T-helper 2 cell (primary cell): ENCODE results near the gene PER3.
A peak's percentile ranks its signal among the peaks of the same experiment; 100 is the strongest.
"Not testable (repeated sequence)": the region's sequence is repeated elsewhere in the genome, so short reads cannot be mapped to it uniquely, and the experiment has no call there.

Experiments used
- DNase-seq, 5 experiments: peaks; one replicate each; pipeline versions ENCODE4 v3.0.0 to v3.0.0-alpha.2; 2012 to 2022

Gene PER3

DNA sequence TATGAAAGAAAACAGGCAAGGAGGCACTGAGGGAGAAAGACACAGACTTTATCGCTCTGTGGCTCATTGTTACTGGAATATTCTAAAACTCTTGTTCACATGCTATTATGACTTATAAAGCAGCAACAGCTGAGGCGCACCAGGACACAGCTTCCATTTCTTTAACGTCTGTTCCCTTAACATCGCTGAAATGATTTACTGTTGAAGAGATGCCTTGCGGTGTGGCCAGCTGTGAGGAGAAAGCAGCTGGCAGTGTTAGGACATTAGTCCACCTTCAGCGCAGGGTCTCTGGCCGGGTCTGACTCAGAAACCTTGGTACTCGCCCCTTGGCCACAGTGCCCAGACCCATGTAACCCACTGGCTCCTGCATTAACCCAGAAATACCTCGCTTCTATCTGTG, 3.1 kb upstream of the PER3 start:
- DNase-seq = no peak

DNA sequence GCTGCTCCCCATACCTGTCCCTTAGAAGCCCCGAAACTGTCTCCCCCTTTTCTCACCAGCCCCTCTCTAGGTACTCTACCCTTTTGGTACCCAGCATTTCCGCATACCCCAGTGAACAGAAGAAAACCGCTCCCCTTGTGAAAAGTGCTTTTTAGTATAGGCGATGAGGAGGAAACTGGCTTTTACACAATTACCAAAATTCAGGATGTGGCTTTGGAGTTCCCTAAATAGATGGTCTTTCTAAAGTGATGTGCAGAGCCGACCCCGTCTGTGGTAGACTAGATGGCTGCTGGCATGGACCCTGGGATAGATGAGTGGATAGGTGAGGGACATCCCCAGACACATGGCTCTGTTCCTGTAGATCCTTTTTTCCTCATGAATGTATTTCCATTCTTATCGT, 2.6 kb upstream of the PER3 start:
- DNase-seq = no peak

DNA sequence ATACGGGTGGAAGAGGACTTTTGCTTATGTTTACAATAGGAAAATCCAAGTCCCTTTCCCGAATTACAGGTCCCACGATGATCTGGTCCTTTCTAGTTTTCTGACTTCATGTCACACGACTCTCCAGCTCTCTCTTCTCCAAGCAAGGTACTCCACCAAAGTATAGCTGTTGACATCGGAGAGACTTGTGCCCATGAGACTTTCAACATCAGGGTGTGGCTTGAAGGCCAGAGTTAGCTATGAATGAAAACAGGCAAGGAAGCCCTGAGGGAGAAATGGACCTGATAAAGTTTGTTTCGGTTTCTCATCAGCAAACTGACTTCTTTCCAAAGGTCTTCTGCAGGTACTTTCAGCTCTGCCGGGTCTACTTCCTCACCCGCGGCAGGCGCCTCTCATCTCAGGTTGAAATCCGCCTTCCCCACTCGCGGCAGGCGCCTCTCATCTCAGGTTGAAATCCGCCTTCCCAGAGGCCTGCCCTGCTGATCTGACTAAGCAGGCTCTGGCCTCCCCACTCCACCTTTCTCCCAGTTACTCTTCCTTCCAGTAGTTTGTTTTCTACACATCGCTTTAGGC, 2.1 kb upstream of the PER3 start:
- DNase-seq = no peak

DNA sequence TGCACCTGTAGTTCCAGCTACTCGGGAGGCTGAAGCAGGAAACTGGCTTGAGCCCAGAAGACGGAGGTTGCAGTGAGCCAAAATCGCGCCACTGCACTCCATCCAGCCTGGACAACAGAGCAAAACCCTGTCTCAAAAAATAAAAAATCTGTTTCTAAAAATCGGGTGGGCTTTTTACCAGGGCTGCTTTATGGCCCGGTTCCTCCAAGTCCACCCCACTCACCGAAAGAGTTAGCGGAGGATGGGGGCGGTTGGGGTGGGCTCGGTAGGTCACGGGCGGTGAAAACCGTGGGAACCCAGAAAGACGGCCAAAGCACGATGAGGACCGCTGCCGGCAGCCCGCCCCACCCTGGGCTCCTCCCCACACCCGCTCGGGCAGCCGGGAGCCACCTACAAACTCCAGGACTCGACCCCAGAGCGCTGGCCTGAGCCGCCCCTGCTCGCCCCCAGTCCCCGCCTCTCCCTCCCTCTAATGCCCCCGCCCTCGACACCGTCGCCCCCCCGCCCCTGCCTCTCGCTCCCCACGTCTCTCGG, 846 bp upstream of the PER3 start:
- peak in 1 of 5 experiments; percentile 13 for DNase-seq

DNA sequence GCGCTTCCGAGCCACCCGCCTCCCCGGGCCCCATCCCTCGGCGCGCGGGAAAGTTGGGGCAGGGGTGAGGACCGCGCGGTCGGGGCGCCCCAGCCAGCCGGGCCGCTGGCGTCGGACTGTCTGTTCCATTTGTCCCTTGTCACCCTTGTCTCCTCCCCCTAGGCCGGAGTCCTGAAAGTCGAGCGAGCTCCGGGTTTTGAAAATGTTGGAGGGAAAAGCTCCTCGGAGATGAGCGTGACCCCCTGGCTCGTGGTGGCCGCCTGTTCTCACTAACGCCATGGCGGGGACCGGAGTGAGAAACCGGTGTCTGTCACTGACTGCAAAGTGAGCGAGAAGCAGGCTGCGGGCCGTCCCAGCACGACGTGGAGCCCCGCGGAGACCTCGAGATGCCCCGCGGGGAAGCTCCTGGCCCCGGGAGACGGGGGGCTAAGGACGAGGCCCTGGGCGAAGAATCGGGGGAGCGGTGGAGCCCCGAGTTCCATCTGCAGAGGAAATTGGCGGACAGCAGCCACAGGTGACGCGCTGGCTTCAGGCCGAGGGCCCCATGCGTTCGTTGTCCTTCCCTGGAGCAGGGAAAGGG, 491 bp downstream of the PER3 start:
- no peak for DNase-seq

DNA sequence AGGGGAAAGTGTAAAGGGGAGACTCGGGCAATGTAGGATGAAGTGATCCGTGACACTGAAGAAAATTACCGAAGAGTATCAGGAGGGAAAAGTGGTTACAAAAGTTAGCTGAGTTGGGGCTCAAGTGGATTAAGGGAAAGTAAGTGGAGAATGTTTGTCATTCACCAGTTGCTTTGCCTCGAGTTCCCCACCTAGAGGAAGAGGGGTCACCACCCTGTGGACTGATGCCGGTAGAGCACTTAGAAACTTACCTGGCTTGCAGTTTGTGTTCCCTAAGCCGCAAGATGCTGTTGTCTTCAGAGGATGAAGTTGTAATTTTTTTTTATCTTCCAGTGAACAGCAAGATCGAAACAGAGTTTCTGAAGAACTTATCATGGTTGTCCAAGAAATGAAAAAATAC, 1.0 kb downstream of the PER3 start:
- no peak for DNase-seq

DNA sequence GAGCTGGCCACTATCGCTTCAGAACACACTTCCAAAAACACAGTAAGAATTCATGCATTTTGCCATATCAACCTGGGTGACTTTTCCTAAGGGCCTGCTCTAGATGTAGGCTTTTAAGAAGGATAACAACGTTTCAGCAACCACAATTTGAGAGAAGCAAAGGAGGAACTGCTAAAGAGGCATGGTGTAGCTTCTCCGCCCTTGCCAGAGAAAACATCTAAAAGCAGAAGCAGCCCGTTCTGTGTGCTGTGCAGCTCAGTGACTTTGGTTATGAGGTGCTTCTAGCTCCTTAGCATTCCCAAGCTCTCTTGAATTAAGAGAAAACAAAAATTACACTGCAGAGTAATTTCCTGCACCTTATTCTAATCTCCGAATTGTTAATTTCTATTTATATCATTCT, 2.7 kb downstream of the PER3 start:
- no peak for DNase-seq

DNA sequence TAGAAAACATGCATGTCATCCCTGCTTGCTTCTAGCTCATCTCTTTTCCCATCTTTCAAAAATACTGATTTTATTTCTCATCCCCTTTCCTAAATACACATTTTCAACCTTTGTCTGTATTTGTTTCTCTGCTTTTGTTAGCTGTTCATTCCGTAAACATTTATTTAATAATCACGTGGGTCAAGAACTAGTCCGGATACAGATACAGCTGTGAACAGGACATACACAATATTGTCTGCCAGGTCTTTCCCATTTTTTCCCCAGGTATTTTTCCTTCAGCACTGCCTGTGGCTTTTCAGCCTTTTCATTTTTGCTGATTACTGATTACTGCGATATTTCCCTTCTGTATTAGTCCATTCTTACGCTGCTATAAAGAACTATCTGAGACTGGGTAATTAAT, 5.7 kb downstream of the PER3 start:
- no peak for DNase-seq

DNA sequence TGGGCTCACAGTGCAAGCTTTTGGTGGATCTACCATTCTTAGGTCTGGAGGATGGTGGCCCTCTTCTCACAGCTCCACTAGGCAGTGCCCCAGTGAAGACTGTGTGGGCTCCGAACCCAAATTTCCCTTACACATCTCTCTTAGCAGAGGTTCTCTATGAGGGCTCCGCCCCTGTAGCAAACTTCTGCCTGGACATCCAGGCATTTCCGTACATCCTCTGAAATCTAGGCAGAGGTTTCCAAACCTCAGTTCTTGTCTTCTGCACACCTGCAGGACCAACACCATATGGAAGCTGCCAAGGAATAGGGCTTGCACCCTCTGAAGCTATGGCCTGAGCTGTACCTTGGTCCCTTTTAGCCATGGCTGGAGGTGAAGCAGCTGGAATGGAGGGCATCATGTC, 6.9 kb downstream of the PER3 start:
- DNase-seq = not testable (repeated sequence)

DNA sequence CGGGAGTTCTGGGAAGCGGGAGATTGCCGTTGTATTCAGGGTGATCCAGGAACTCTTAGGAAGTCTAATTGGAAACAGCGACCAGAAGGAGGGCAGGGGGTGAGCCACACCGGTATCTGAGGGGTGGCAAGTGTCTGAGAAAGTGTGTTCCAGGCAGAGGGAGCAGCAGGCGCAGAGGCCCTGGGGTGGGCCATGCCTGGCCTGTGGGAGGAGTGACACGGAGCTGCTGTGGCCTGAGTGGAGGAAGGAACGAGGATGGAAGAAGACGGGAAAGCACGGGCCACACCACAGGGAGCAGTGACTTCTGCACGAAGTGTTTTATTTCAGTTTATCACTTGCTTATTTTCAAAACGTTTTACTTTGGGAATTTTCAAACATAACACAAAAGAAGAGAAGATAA, 11.3 kb downstream of the PER3 start:
- DNase-seq = no peak

DNA sequence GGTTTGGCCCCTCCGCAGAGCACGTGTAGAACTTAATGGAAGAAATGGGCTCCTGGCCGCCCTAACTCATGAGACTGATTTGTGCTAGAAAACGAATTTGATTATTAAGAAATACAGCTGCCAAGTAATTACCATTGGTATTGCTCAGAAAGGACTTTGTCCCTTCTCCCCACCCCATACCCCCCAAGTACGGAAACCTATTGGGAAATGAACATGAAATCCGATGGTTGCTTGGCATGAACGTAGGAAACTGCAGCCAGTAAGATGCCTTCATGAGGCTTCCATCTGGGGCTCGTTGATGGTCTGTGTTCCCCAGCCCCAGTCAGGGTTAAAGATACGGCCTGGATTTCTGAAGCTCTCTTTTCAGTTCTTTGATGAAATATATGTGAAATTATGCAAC, 21.4 kb downstream of the PER3 start:
- DNase-seq = no peak

DNA sequence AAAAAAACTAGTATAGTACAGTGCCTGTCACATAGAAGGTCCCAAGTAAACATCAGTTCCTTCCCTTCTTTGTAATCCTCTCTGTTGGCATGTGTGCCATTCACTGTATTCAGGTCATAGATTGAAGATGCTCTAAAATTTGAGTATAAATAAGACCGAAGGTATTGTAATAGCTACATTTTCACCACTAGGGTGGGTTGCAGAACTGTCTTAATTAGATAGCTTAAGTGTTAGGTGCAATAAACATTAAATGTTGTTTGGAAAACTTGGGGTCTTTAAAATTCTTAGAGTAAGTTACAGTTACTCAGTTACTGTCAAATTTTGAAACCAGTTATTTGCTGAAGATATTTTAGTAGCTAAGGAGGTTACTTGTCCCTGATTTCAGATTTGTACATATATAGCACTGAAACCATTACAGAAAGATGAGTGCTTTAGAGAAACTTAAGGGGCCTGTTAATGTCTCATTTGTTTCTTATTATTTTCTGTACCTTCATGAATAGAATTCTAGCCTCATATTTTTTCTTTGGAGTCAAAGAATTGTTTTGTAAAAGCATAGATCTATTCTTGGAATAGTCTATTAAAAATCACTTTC, 24.3 kb downstream of the PER3 start:
- DNase-seq = peak in 1 of 5 experiments; percentile 60

DNA sequence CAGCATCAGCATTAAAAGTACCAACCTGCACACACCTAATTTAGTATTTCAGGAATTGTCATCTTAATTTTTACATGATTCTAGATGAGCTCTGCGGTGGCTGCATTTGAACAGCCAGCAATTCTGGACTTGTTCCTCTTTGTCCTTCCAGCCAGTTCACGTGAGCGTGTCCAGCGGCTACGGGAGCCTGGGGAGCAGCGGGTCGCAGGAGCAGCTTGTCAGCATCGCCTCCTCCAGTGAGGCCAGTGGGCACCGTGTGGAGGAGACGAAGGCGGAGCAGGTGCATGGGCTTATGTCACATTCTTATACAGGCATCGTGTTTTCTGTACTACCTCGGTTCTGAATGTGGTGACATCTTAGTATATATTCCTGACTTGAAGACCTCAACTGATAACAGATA, 25.7 kb downstream of the PER3 start:
- no peak for DNase-seq

DNA sequence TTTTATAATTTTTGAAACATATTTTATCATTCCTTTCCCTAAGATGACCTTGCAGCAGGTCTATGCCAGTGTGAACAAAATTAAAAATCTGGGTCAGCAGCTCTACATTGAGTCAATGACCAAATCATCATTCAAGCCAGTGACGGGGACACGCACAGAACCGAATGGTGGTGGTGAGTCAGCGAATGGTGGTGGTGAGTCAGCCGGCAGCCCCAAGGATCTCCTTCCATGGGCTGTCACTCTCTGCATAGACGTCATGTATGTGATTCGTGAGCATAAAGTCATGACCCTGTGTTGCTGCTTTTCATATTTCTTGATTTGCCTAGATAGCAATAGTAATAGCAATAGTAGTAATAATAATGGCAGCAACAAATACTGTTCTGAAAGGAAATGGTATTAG, 26.3 kb downstream of the PER3 start:
- no peak for DNase-seq

DNA sequence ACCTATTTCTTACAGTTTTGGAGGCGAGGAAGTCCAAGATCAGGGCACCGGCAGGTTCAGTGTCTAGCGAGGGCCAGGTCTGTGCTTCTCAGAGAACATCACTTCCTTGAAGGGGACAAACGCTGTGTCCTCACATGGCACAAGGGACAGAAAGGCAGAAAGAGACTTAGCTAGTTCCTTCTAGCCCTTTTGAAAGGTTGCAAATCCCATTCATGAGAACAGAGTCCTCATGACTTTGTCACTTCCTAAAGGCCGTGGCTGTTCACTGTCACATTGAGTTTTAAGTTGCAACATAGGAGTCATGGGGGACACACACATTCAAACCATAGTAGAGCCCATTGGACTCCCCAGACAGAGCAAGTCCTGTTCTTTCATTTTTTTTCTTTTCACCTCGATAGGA, 27.4 kb downstream of the PER3 start:
- DNase-seq = no peak

DNA sequence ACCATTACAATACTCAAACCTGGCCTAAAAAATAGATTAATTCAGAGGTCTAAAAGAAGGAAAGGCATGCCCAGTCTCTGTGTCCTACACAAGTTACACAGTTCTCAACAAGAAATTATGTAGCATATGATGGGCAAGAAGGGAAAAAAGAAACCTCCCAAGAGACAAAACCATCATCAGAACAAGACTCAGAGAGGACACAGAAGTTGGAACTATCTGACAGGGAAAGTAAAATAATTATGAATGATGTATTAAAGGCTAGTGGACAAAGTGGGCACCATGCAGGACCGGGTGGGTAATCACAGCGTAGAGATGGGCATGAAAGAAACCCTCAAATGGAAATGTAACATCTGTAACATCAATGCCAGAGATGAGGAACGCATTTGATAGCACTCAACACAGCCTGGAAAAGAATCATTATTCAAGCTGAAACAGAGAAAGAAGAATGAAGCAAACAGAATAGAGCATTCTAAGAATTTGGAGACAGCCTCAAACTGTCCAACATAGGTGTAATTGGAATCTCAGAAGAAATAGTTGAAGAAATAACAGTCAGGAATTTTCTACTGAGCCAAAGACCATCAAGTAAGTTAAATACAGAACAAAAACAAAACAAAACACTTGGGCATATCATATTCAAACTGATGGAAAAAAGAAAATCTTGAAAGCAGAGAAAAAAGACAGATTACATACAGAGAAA, 29.7 kb downstream of the PER3 start:
- no peak for DNase-seq

DNA sequence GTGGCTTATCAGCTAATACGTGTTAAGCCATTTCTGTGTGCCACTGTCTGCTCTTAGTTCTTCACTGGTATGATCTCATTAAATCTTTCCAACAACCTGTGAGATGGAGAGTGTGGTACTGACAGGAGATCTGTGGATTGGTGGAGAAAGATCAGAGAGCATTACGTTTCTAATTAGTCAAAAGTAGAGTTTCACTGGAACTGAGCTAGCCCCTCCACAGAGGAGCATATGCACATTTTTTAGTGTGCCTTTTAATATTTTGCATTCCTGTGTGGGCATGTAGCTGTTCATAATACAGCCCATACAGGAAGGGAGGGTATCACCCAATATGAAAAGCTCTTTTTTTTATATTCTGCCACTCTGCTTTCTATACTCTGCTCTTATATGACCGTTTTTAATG, 37.2 kb downstream of the PER3 start:
- peak in 1 of 5 experiments; percentile 51 for DNase-seq

DNA sequence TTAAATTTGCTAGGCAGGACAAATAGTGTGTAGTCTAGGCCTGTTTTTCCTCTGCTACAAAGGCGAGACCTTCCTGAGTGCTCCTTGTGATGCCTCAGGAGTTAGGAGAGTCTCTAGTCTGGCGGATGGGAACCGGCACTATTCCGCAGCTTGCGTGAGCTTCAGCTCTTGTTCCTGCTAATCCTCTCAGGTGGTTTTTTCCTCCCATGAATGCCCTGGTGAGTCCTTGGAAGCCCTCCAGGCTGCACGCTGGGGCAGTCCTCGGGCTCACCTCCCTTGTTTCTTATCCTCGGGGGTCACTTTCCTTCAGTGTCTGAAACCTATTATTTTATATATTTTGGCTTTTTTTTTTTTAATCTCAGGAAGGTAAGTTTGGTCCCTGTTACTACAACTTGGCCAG, 40.6 kb downstream of the PER3 start:
- no peak for DNase-seq

DNA sequence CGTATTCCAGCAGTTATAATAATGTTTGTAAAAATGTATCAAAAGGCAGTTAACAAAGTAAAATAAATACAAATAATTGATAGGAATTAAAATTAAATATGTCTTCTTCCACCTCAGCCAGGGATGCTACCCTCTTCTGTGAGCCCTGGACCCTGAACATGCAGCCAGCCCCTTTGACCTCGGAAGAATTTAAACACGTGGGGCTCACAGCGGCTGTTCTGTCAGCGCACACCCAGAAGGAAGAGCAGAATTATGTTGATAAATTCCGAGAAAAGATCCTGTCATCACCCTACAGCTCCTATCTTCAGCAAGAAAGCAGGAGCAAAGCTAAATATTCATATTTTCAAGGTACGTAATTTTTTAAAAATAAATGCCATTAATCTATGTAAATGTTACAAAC, 42.3 kb downstream of the PER3 start:
- DNase-seq = no peak

DNA sequence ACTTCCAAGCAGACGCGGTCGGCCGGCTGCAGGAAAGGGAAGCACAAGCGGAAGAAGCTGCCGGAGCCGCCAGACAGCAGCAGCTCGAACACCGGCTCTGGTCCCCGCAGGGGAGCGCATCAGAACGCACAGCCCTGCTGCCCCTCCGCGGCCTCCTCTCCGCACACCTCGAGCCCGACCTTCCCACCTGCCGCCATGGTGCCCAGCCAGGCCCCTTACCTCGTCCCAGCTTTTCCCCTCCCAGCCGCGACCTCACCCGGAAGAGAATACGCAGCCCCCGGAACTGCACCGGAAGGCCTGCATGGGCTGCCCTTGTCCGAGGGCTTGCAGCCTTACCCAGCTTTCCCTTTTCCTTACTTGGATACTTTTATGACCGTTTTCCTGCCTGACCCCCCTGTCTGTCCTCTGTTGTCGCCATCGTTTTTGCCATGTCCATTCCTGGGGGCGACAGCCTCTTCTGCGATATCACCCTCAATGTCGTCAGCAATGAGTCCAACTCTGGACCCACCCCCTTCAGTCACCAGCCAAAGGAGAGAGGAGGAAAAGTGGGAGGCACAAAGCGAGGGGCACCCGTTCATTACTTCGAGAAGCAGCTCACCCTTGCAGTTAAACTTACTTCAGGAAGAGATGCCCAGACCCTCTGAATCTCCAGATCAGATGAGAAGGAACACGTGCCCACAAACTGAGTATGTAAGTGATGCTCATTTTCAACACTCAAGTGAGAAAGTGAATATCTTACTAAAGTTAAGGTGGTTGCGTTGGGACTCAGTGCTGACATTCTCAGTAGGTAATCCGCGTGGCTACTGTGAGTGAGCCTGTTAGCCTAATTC, 43.2 kb downstream of the PER3 start:
- peak; percentile 10 to 41 (median 22) for DNase-seq

DNA sequence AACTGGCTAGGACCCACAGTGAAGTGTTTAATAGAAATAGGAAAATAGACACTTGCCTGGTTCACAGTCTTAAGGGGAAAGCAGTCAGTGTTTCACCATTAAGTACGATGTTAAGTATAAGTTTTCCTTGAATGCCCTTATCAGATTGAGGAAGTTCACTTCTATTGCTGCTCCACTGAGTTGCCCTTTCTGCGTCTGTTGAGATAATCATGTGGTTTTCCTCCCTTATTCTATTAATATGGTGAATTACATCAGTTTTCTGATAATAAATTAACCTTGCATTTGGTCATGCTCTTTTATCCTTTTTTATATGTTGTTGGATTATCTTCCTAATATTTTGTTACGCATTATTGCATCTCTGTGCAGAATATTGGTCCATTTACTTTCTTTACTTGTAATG, 47.4 kb downstream of the PER3 start:
- no peak for DNase-seq

DNA sequence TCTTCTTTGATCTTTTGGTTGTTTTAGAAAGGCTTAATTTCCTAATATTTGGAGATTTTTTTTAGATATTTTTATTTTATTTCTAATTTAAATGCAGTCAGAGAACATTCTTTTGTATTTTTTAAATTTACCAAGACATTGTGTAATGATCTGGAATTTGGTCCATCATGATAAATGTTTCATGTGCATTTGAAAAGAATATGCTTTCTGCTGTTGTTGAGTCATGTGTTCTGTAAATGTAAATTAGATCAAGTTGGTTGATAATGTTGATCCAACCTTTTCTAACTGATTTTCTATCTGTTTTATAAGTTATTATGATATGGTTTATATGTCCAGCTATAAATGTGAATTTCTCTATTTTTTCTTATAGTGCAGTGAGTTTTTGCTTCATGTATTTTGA, 48.9 kb downstream of the PER3 start:
- DNase-seq = no peak

DNA sequence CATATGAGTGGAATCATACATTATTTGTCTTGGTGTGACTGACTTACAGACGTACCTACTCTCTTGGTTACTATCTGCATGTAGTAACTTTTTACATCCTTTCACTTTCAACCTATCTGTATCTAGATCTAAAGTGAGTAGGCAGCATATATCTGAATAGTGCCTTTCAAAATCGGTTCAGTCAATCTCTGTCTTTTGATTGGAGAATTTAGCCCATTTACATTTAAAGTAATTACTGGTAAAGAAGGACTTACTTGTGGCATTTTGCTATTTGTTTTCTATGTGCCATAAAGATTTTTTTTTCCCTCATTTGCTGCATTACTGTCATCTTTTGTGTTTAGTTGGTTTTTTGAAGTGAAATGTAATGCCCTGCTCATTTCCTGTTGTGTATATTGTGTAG, 54.6 kb downstream of the PER3 start:
- peak in 1 of 5 experiments; percentile 18 for DNase-seq
